ENCODE data around the gene WNT9A.

Gene WNT9A

GRCh38 chr1:227923353-227924167, 24.2 kb downstream of the WNT9A start:
- H3K27ac Mint-ChIP-seq = no peak overlapping the region
- no peaks in the 10 kb centered on the region for H3K36me3 Mint-ChIP-seq (ENCODE audit: low read depth)
- no peak for DNase-seq
- no peak overlapping the region for H3K4me3 Mint-ChIP-seq
- peaks cover 4% of the 10 kb centered on the region for H3K27me3 Mint-ChIP-seq (ENCODE audit: low read depth, poor library complexity)
- TF ChIP-seq CTCF (IDR thresholded peaks at IDR 0.05) = no peak
- peaks cover 26% of the 10 kb centered on the region for H3K4me1 Mint-ChIP-seq
- no peaks in the 10 kb centered on the region for H3K9me3 Mint-ChIP-seq

- H3K27me3 Mint-ChIP-seq (ENCODE audit: low read depth, poor library complexity) = peaks cover 8% of the 10 kb centered on the region
- no peak overlapping the region for H3K27ac Mint-ChIP-seq
- no peak for TF ChIP-seq CTCF (IDR thresholded peaks at IDR 0.05)
- no peak for DNase-seq
- no peaks in the 10 kb centered on the region for H3K9me3 Mint-ChIP-seq
- peaks cover 25% of the 10 kb centered on the region for H3K4me1 Mint-ChIP-seq
- no peak overlapping the region for H3K4me3 Mint-ChIP-seq
- H3K36me3 Mint-ChIP-seq (ENCODE audit: low read depth) = no peaks in the 10 kb centered on the region
Measured at GRCh38 chr1:227922501-227923352, 25.0 kb downstream of the WNT9A start.

- Mint-ChIP-seq H3K9me3 (no peaks in the 10 kb centered on the region), H3K27ac (no peak overlapping the region), H3K4me3 (no peak overlapping the region), H3K4me1 (peaks cover 36% of the 10 kb centered on the region), H3K27me3 (ENCODE audit: low read depth, poor library complexity) (peaks cover 8% of the 10 kb centered on the region), H3K36me3 (ENCODE audit: low read depth) (no peaks in the 10 kb centered on the region)
- TF ChIP-seq CTCF (IDR thresholded peaks at IDR 0.05) = no peak
- DNase-seq = no peak
Measured at GRCh38 chr1:227921461-227922185, 26.1 kb downstream of the WNT9A start.

GRCh38 chr1:227920896-227921295, 26.8 kb downstream of the WNT9A start:
- H3K27ac Mint-ChIP-seq = no peak overlapping the region
- H3K4me3 Mint-ChIP-seq = no peak overlapping the region
- no peaks in the 10 kb centered on the region for H3K9me3 Mint-ChIP-seq
- no peak for DNase-seq
- H3K36me3 Mint-ChIP-seq (ENCODE audit: low read depth) = no peaks in the 10 kb centered on the region
- H3K4me1 Mint-ChIP-seq = peaks cover 43% of the 10 kb centered on the region
- TF ChIP-seq CTCF (IDR thresholded peaks at IDR 0.05) = no peak
- peaks cover 8% of the 10 kb centered on the region for H3K27me3 Mint-ChIP-seq (ENCODE audit: low read depth, poor library complexity)

- Mint-ChIP-seq H3K9me3 (no peaks in the 10 kb centered on the region), H3K36me3 (ENCODE audit: low read depth) (no peaks in the 10 kb centered on the region), H3K27ac (no peak overlapping the region), H3K4me3 (no peak overlapping the region), H3K27me3 (ENCODE audit: low read depth, poor library complexity) (peaks cover 8% of the 10 kb centered on the region), H3K4me1 (peaks cover 47% of the 10 kb centered on the region)
- no peak for TF ChIP-seq CTCF (IDR thresholded peaks at IDR 0.05)
- no peak for DNase-seq
Measured at GRCh38 chr1:227920426-227920825, 27.3 kb downstream of the WNT9A start.
